ENCODE results near the gene ZDHHC7.

Gene ZDHHC7

DNA sequence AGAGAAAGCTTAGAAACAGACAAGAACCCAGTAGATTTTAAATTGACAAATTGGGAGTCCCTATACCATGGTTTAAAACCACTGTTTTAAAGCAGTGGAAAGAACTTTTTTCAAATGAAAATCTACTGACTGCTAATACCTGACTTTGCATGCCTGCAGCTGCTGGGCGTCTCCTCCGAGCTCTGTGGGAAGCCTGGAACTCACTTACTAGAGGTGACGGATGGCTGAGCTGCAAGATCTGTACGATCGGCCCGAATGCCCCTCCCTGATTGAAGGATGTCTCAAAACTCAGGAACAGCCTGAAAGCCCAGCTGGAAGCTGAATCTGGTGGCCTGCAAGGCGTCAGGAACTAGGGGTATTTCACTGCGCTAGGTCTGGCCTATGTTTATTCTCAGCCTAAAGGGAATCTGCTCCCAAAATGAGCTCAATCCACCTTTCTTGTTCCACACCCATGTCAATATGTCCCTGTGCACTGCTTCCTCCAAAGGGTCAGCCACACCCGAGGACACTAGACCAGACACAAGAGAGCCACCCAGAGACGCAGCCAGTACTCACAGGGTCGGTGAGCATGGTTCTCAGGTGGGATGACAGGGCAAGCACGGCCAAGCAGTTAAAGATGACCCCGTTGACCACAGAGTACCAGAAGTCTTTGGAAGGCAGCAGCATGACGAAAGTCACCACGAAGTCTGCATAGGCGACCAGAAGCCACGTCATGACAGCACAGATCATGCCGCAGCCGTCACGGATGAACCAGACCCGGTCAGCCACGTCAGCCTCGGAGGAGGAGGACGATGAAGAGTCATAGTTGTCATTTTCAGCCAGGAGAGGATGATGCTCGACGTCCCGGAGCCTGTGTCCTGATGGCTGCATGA is 21.4 kb downstream of the ZDHHC7 start:
- DNase-seq, result no peak

DNA sequence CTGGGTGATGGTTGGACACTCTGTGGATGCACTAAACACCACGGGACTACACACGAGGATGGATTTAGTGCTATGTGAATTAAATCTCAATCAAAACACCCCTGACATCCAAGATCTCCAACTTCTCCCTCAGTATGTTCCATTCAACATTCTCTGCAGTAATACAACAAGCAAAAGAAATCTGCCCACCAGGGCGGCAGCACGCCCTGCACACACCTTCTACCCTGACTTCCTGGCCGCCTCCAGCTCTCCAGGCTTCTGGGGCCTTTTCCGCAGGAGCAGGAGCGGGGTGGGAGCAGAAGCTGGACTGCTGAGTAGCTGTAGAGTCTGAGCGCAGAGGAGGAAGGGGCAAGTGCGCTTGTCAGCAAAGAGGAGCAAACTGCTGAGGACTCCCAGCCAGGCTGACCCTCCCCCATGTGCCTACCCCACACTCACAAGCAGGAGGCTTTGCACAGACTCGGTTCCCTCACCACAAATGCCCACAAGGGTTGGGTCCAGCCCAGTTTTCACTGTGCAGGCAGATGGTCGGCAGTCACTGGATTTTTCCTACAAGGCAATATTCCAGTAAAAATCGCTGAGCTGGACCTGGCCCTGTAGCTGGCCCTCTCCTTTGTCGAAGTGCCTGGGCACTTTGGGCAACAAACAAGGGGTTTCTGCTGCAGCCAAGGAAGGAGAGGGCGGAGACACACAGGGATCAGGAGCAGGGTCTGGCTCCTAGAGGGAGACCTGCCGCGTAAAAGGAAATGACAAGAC is 22.8 kb downstream of the ZDHHC7 start:
- DNase-seq, result no peak

DNA sequence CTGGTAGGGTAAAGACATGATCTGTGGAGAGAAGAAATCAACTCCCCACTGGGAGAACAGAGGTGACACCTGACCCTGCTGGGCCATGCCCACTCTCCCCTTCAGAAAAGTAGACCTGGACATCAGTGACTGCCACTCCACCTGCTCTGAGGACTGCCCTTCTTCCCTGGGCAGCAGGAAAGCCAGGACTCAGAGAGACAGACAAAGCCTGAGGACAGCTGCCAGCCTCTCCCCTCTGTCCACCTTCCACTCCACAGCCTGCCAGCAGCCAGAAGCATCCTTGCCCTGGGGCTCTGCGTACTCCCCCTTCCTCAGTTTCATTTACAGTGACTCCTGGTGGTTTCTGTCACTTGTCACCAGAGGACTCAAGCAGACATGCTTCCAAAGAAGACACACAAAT is 24.5 kb downstream of the ZDHHC7 start:
- no peak for DNase-seq

DNA sequence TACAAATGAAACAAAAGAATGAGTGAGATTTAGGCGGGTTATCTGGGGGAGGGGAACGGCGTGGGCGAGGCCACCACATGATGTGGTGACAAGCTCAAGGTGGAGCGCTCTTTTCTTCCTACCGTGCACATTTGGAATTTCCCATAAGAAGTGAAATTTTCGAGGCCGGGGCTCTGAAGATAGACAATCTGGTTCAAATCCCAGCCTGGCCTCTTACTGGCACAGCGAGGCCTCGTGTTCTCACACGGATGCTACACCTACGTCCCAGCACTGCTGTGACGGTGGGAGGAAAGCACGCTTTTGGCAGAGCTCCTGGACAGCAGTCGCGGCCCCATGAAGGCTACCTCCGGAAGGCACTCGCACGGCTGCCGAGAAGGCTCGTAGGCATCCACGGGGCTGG is 25.2 kb downstream of the ZDHHC7 start:
- no peak for DNase-seq

DNA sequence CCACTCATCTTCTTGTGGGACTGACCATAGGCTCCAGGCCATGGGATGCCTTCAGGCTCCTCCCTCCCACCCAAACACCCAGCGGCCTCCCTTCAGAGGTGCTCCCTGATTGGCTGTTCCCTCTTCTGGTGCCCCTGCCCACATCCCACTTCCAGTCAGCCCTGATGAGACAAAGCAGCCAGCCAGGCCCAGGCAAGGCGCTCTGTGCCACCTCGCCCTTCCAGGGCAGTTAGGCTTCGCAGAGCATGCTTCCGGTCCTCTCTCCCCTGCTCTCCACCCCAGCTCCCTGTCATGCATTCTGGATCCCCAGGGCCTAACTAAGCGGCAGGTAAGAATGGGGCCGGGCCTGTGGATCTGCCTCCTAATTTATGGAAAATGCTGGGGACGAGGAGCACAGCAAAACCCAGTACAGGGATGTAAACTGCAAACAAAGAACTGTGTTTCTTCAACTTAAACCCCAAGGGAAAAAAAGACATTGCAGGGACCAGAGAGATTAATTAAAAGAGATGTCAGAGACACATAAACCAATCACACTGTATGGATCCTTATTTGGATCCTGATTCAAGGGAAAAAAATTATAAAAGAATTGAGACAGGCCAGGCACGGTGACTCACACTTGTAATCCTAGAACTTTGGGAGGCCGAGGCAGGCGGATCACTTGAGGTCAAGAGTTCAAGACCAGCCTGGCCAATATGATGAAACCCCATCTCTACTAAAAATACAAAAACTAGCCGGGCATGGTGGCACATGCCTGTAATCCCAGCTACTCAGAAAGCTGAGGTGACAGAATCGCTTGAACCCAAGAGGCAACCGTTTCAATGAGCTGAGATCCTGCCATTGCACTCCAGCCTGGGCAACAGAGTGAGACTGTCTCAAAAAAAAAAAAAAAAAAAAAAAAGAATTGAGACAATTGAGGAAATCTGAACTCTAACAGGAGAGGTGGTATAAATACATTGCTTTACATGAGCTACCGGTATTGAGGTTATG is 26.0 kb downstream of the ZDHHC7 start:
- no peak for DNase-seq

DNA sequence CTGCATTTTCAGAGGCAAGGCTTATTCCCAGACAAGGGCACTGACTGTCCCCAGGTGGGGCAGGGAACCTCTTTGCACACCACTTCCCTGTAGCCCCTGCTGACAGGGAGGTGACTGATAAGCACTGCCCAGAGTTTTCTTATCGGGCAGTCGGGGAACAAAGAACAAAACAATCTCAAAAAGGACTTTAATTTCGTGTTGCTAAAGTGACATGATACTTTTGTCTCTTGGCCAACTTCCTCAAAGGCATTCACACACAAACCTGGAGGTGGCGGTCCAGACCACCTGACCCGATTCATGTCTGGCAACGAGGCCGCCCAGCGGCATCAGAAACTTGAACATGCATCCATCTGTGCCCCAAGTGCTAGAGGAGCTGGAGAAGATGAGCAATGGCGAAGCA is 28.9 kb downstream of the ZDHHC7 start:
- DNase-seq, result no peak

DNA sequence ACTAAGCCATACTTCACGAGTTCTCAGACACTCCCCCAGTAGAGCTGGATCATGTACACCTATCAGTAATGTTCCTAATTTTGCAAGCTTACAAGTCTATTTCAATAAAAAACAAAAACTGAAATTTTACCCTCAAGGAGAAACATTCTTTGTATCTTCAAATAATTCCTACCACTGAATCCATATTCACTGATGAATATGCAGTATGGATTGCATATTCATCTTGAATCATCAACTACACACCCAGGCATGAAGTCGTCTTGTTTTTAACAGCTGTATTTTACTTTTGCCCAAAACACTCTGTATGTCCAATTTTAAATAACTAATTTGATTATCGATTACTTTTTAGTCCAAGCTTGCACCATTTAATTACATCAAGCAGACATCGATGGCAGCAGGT is 31.8 kb downstream of the ZDHHC7 start:
- DNase-seq, result no peak

DNA sequence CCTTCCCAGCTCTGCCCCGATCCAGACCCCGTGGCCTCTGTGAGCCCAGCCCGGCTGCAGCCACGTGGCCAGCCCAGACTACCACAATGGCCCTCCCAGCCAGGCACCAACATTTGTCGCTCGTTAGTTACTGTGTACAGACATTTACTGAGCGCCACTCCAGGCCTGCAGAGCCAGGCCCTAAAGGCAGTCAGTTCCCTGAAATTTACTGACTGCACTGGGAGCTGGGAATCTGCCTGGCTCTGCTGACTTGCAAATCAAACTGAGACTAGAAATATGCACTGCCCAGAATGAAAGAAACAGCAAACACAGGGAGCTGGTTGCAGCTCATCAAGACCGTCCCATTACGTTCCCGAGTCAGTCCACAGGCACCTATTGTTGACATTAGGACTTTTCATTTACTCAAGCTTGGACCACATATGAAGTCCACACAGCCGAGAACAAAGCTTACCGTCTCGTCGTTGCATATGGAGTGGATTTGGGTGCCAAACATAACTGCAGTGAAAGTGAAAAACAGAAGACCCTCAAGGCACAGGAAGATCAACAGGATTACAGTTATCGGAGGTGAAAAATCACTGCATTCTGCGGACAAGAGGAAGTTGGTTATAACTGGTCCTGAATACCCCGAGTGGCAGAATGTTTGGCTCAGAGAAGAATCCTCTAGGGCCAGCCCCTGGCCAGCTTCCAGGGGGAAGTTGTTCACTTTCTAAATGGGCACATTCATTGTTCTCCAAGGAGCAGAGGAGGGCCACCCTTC is 34.5 kb downstream of the ZDHHC7 start:
- no peak for DNase-seq

DNA sequence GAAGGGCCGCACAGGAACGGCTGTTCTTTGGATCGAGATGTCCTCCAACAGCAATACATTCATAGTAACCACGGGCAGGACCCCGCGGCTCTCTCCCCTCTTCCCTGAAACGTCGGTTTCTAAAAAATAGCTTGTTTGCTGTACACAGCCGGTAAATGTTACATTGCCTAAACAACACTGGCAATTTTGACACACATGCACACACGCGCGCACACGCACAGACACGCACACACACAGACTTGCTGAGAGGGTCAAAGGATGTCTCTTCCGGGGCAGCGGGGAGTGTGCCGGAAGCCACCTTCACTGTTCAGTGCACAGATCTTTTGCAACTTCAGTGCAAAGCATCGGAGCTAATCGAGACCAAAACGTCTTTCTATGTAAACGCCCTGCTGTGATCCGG is 35.8 kb downstream of the ZDHHC7 start:
- no peak for DNase-seq

DNA sequence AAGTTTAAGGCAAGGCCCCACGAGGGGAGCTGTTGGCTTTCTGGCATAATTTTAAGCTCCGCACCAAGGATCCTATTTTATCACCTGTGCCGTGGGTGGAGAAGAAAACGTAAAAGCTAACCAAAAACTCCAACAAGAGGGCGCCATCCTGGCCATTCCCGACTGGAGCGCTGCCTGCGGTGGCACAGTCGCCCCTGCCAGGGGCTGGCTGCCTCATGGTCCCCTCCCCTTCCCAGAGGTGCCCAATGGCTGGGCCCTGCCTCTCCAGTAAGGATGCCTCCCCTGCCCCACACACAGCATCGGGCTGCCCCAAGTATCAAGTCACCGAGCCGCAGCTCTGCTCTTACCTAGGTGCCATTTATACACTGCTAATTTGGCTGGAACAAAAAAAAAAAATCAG is 36.3 kb downstream of the ZDHHC7 start:
- DNase-seq, result no peak

DNA sequence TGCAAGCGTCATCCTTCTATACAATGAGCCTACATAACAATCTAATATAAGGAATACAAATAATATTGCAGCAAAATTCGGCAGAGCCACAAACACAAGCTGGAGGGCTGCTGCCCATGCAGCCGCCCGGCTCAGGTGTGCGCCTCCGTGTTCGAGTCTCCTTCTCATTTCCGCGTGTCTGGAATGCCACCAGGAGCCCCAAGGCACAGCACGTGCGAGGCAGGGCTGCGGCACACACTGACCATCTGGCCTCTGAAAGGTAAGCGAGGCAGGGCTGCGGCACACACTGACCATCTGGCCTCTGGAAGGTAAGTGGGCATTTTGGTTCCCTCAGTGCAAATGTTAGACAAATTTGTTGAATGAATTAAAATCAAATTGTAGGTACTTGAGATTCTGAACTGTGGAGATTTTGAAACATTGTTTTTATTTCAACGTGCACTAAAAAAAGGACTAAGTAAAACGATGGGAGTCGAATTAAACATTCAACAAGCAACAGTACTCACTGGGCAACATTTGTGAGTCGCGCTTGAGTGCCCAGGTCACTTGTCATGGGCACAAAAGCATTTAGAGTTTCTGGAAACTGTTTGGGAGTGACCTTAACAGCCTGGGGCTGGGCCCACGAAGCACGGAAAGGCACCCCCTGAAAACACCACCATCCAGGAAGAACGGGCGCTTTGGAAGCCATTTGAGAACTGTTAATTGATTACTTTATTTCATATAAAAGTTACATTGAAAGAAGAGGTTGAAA is 37.4 kb downstream of the ZDHHC7 start:
- no peak for DNase-seq

DNA sequence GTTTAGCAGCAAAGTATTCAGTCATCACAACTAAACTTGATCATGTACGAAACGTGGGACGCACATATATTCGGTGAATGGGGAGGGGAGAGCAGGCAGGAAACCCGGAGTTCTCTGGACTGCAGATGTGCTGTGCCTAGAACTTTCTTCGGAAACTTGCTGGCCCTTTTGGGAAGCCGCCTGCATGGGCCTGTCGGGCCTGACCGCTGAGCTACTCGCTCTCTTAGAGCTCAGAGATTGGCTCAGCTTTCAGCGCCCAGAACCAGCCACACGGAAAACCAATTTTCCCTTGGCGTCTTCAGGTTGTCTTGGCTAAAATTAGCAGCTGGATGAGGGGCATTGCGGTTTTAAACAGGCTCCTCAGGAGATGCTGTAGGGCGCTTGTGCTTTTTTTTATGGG is 38.1 kb downstream of the ZDHHC7 start:
- DNase-seq, result no peak

DNA sequence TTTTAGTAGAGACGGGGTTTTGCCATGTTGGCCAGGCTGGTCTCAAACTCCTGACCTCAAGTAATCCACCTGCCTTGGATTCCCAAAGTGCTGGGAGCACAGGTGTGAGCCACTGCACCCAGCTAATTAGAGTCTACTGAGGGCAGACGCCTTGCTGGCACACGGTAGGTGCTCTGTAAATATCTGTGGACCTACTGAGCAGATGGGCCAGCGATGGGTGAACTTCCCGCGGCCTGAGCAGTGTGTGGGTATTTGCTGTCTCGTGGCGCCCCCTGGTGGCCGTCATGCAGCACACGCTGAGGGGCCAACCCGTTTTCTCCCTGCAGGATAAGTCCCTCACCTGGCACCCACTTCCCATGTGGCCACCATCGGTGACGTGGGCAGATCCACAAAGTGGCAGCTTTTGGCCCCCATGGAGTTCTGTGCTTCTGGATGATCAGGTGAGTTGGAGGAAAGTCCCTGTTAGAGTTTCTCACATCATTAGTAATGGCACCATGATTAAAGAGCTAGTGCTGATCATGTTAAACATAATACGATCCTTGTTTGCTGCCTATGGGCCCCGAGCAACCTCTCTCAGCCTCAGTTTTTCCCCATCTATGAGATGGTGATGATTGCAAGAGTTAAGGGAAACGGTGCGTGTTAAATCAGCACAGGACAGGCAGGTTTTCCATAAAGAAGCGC is 40.7 kb downstream of the ZDHHC7 start:
- peak; percentile 79 for DNase-seq

DNA sequence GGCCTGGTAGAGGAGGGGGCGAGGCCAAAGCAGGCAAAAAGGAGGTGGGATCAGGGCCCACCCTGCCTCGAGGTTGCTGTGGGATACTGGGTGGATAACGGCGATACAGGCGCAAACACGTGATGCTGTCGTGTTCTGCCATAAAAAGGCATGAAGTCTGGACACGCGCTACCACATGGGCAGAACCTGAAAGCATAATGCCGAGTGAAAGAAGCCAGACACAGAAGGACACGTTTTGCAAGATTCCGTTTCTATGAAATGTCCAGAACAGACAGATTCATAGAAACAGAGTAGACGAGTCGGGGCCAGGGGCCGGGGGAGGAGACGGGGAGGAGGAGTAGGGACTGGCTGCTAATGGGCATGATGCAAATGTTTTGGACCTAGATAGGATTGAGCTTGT is 43.5 kb downstream of the ZDHHC7 start:
- DNase-seq, result no peak

DNA sequence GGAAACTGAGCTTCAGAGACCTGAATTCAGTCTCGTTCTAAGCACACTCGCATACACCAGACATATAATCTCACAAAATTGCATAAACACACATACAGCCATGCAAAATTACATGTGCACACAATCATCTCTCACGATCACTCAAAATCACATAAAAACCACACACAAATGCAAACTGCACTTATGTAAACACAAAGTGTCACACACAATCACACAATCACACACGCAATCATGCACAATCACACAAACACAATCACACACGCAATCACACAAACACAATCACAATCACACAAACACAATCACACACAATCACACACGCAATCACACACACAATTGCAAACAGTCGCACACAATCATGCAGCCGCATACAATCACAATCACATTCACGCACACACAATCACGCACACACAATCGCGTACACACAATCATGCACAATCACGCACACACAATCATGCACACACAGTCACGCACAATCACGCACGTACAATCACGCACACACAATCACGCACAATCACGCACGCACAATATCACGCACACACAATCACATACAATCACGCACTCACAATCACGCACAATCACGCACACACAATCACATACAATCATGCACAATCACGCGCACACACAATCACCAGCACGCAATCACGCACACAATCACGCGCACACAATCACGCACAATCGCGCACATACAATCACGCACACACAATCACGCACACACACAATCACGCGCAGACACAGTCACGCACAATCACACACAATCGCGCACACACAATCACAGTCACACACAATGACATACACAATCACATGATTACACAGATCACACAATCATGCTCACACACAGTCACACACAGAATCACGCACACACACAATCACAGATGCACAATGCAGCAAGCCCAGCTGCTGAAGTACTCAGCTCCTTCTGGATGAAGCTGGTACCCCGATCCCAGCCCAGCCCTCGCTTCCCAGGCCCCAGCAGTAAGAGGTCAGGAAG is 45.6 kb downstream of the ZDHHC7 start:
- no peak for DNase-seq

DNA sequence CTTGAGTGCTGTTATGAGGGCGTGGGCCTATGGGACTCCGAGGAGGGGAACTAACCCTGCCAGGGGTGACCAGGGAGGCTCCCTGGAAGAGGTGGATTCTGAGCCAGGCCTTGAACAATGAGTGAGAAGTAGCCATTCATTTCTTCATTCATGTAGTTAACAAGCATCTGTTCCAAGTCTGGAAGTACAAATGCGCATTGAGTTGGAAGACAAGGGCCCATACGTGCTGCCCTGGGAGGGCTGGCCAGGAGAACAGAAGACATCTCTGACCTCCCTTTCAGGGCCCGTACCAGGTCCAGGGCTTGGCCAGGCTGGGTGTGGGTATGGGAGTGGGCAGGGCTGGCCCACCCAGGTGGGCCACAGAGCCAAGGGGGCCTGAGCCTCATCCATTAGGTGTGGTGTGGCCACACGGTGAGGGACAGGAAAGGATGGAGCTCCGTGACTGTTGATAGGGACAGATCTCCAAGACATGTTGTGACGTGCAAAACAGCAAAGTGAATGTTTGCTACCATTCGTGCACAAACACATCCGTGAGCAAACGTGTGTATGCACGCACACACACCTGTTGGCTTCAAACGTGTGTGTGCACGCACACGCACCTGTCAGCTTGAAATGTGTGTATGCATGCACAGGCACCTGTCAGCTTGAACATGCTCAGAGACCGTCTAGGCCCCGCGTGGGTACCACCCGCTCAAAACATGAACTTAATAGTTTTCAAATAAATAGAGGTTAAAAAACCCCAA is 46.8 kb downstream of the ZDHHC7 start:
- no peak for DNase-seq

DNA sequence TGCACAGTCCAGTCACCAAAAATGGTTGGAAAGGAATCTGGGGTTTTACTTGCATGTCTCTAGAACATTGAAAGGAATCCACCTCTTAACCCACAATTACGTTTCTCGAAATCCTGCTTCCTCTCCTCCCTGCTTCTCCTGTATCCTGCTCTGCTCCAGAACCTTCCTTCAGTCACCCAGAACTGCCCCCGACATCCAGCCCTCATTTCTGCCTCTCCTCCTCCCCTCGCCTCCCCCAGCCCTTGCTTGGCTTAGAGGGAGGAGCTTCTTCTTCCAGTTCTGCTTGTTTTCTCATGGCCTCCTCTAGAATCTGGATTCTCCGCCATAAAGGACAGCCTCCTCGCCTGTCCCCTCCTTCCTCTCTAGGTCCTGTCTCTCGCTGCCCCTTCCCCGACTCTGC is 48.3 kb downstream of the ZDHHC7 start:
- no peak for DNase-seq

DNA sequence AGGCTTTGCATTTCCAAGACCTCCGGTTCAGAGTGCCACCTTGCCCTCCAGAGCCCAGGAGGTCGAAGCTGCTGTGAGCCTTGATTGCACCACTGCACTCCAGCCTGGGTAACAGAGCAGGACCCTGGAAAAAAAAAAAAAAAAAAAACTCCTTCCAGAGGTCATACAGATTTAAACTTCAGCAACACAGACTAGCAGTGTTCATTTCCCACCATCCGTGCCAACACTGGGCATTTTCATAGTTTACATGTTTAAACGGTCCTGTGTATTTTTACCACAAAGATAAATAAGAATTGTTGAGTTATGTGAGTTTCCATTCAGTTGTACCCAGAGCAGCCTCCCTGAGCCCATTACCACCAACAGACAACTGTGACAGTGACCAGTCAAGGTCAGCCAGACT is 50.4 kb downstream of the ZDHHC7 start:
- DNase-seq, result no peak

Data from activated CD4-positive, alpha-beta T cell treated with anti-CD3 and anti-CD28 coated beads, Interleukin-2, amount 50 U/mL, for 16 hours (primary cell).